ENCODE results near the gene IRS2. TPM values are rescaled to one million over a fixed set of nuclear protein-coding genes. Genes with fewer than 3 reads are reported as not detected.

Gene IRS2, protein sequence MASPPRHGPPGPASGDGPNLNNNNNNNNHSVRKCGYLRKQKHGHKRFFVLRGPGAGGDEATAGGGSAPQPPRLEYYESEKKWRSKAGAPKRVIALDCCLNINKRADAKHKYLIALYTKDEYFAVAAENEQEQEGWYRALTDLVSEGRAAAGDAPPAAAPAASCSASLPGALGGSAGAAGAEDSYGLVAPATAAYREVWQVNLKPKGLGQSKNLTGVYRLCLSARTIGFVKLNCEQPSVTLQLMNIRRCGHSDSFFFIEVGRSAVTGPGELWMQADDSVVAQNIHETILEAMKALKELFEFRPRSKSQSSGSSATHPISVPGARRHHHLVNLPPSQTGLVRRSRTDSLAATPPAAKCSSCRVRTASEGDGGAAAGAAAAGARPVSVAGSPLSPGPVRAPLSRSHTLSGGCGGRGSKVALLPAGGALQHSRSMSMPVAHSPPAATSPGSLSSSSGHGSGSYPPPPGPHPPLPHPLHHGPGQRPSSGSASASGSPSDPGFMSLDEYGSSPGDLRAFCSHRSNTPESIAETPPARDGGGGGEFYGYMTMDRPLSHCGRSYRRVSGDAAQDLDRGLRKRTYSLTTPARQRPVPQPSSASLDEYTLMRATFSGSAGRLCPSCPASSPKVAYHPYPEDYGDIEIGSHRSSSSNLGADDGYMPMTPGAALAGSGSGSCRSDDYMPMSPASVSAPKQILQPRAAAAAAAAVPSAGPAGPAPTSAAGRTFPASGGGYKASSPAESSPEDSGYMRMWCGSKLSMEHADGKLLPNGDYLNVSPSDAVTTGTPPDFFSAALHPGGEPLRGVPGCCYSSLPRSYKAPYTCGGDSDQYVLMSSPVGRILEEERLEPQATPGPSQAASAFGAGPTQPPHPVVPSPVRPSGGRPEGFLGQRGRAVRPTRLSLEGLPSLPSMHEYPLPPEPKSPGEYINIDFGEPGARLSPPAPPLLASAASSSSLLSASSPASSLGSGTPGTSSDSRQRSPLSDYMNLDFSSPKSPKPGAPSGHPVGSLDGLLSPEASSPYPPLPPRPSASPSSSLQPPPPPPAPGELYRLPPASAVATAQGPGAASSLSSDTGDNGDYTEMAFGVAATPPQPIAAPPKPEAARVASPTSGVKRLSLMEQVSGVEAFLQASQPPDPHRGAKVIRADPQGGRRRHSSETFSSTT (N-terminal part only)
- 5.2 and 6.9 TPM in 2 replicates for total RNA-seq

GRCh38 chr13:109786457-109787134 is at the start of gene IRS2:
Gene IRS2, minus strand, starts transcription at chr13:109786583. Its CDS starts 530 bp downstream, at chr13:109786053.

